Stimulated activated CD8-positive, alpha-beta memory T cell treated with anti-CD3 and anti-CD28 coated beads, Interleukin-15, amount 100 ng/mL, for 1 hour (primary cell): ENCODE data around the gene TPRG1.
A peak's percentile ranks its signal among the peaks of the same experiment; 100 is the strongest.
"Not testable (repeated sequence)": the region's sequence is repeated elsewhere in the genome, so short reads cannot be mapped to it uniquely, and the experiment has no call there.

Experiments
- DNase-seq: peaks from one replicate; pipeline ENCODE4 v3.0.0-alpha.2; 2020; ENCODE audit warnings: low read depth

The TPRG1 gene

DNA sequence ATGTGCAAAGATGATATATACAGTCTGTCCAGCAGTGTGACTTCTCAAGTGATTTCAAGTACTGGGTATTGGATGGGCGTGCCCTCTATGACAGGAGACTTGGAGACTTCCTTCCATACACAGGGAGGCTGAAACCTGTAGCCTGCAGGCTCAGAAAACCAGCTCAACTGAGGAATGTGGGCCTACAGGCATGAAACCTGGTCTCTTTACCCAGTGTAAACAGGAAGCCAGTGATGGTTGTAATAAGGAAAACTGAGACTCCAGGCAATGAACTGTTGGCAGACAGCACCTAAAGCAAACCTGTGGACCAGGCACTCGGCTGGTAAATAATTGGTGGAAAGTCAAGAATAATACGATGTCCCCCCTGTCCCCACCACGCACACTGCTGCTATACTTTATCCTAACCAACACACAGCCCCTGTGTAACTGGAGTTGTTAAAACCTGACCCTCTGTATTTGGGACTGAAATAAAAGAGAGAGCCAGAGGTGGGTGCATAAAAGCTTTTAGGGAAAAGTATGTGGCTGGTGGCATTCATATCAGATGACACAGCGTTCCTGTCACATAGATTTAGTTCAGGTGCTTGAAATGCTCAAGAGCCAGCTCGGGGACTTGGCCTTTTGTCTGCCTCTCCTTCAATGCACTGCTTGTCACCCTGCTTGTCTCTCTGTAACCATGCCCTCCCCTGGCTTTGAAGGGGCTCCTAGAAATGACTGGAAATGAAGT lies 144.7 kb downstream of the TPRG1 start:
- no peak for DNase-seq

DNA sequence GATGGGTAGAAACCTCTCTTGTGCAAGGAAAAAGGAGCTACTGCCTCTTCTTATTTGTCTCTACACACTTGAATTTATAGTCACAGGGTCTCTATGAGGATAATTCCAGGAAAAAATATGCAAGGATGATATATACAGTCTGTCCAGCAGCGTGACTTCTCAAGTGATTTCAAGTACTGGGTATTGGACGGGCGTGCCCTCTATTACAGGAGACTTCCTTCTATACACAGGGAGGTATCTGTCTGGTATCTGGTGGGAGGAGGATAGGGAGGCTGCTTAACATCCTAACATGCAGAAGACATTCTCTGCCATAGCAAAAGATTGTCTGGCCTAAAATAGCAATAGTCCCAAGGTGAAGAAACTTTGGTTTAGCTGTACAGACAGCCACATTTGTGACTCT lies 146.1 kb downstream of the TPRG1 start:
- no peak for DNase-seq

DNA sequence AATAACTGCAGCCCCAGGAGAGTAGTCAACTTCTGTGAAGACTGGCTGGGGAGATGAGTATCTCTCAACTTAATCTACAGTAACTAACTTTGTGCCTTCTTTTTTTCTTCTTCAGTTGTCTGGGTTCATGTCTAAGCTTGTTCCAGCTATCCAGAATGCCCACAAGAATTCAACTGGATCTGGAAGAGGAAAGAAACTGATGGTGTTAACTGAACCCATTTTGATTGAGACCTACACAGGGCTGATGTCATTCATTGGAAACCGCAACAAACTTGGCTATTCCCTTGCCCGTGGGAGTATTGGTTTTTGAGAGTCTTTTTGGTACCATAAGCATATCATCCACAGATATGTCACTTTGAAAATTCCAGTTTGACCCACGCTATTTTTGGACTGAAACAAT lies 148.7 kb downstream of the TPRG1 start:
- no peak for DNase-seq

DNA sequence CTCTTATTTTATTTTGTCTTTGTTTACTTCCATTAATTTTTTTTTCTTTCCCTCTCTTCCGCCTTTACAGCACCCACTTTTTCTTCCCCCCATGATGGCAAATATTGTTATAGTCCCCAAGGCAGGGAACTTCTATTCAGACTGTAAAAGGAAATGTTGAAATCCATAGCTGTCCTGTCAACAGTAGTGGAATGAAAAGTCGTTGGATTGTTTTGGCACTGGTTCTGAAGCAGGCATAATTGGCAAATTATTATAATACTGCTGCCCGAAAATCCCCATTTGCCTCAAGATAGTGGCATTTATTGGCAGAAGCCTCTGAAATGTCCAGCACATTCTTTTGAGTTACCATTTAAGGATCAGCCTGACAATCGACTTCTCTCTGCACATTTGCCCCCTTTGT lies 150.6 kb downstream of the TPRG1 start:
- DNase-seq, result no peak

DNA sequence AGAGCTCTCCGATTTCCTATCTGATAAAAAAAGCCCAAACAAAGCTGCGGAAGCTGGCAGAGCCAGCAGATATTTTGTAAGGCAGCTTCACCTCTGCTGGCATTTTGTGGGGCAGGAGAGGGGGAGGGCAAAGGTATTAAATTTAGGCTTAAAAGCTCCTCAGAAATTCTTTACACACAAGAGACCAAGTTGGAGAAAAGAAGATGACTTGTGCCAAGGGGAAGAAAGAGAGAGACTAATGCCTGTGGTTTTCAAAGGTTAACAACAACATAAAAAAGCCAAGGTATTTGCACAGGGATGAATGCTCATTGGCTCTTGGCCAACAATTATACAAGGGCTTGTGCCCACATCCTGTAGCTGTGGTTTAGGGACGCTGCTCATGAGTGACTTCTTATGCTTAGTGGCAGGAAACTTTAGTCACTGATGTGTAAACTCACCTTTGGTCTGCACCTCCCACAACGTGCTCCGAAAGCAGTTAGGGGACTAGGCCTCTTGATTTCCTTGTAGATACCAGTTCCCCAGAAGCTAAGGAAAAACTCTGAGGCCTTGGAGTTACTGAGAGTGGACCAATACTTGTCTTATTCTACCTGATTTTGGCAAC lies 152.9 kb downstream of the TPRG1 start:
- peak; percentile 56 for DNase-seq

DNA sequence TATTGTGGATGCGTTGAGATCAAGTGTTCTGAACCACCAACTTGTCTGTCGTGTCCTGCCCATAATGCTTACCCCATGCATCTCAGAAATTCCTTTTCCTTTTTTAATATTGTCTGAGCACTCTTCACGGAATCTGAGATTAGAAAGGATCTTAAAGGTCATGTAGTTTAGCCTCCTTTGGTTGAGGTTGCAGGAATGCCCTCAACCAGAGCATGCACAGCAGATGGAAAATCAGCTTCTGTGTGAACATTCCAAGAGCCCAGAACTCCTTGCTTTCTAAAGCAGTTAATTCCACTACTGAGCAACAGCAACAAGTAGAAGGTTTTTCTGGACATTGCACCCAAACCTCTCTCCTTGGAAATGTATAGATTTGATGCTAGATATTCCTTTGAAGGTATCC lies 153.7 kb downstream of the TPRG1 start:
- no peak for DNase-seq

DNA sequence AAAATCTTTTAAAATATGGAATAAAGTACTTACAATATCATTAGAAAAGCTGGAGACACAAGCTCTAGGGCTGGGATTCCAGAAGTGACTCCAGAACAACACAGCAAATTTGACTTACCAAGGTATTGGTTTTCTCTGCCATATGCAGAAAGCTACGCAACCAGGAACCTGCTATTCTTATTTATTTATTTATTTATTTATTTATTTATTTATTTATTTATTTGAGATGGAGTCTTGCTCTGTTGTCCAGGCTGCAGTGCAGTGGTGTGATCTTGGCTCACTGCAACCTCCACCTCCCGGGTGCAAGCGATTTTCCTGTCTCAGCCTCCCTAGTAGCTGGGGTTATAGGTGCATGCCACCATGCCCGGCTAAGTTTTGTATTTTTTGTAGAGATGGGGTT lies 157.9 kb downstream of the TPRG1 start:
- not testable (repeated sequence) for DNase-seq

DNA sequence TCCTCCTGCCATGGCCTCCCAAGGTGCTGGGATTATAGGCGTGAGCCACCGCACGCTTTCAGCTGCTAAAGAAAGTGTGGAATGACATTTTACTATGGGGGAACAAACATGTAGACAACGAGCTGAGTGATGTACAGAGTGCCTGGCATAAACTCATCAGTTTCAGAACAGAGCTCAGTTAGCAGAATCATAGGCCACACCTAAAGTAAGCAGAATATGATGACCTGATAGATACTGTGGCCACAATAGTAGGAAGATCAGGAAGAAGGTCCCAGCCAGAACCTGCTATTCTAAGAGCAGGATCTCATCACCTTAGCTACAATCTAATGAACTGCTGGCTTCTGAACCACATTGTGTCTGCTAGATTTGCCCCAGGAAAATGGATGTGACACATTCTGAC lies 158.3 kb downstream of the TPRG1 start:
- DNase-seq, result no peak

DNA sequence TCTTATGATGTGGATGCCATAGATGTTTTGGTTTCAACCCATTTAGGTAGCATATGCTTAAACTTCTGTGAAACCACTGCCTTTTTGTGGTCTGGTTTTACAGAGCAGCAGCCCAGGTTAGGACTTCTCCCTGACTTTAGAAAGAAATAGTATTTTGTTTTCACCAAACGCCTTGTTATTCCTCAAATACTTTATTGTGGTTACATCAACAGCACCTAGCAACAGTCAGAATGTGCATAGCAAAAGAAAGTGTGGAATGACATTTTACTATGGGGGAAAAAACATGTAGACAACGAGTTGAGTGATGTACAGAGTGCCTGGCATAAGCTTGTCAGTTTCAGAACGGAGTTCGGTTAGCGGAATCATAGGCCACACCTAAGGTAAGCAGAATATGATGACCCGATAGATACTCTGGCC lies 159.2 kb downstream of the TPRG1 start:
- no peak for DNase-seq

DNA sequence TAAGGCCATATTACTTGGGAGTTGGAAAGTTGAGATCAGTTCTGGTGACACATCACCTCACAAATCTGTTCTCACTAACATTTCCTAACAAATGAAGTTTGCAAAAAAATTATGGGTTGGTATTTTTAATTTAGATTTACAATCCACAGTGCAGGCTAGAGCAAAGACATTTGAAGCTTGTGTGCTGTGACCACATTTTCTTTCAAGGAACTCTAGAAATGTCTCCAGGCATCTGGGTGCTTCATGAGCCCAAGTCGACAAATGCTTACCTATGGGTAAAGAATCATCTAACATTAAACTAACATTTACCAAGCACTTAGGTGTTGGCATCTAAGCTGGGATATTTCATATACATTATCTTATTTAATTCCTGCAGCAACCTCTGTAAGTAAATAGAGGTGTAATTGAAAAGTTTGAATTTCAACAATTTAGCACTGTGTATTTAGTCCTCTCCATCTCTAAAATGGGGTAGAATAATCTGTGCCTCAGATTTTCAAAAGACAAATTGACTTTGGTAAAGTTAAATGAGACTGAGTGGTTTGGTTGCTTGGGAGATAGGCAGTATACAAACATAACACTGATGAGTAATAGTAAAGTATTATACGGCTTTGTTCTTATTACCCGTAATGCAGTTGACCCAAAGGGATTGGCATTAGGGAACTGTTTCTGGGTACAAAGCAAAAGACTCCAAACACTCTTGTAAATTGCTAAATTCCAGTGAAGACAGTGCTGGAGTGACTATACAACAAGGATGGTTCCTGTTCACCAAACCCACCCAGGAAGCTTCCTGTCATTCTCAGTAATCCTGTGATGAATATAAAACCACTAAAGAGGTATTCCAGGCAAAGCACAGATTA lies 162.5 kb downstream of the TPRG1 start:
- DNase-seq, result no peak

DNA sequence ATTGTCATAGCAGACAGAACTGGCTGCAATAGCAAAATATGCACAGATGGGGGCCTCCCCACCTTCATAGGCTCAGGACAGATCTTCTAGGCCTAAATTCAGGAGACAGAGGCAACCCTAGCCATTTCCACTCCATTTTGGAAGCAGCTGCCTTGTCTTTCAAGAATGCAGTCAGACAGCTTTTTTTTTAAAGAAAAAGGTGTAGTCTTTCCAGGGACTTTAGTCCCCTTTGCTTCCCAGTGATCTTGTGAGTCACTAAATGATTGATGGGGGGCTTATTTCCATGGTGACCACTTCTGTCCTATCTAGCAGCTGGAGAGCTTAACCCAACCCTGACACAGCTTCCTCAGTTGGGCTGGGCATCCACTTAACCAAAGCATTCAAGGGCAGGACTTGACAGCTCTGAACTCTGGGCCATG lies 165.9 kb downstream of the TPRG1 start:
- DNase-seq, result no peak

DNA sequence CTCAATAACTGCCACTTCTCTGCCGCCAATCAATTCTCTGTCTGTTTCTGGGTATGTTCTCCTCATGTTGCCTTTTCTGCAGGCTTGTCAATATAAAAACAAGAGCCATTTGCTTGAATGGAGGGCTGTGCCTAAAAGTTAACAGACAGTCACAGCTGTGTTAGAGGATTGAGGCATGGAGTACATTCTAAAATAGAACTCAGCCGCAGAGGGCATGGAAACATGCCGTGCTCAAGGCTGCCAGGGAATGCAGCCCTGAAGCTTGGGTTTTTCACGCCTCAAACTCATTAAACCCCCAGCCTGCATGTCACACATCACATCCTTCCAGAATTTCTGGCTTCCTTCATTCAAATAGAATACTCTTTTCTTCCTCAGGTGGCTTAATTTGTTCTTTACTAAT lies 166.6 kb downstream of the TPRG1 start:
- DNase-seq, result no peak

DNA sequence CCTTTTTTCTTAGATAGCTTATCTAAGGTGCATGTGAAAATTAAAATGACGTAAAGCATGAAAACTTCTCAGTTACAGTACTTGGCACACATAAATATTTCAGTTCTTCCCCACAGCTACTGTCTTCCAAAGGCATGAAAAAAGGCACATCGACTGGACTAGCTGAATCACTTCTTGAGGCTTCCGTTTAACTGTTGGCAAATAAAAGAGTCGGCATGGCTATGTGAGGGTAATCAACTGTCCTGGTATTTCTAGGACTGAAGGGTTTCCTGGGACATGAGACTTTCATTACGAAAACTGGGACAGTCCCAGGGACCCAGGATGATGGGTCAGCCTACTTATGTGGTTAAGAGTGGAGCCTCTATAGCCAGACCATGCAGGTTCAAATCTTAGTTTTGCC lies 168.2 kb downstream of the TPRG1 start:
- no peak for DNase-seq

DNA sequence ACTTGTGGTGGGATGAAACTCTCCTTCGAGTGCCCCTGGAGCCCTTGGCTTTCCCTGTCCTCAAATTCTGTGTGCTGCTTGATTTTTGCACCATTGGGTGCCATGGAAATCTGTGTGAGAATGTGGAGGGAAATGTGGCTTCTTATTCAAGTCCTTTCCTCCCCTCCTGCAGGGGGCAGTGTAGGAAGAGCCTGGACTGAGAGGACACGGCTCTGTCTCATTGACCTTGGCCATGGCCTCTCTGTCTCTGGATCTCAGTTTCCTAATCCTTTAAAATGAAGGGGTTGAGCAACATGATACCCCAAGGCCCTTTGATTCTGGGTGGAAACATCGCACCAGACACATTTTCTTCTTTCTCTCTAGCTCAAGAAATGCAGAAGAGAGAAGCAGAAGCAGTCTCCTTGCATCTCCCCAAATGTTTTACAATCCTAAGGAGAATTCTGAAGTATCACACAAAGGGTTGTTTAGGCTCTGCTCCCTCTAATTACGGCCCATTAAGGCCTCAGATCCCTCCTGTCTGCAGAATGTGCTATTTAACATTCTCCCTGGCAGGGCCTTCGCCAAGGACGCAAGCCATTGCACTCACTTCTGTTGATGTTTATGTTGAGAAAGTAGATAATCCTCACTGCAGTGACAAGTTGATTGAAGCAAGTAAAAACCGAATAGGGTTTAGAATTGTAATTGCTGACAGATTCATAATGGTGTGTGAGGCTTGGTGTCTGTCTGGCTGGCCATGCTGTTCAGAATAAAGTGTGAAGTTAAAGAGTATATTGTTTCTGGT lies 169.1 kb downstream of the TPRG1 start:
- DNase-seq, result no peak

DNA sequence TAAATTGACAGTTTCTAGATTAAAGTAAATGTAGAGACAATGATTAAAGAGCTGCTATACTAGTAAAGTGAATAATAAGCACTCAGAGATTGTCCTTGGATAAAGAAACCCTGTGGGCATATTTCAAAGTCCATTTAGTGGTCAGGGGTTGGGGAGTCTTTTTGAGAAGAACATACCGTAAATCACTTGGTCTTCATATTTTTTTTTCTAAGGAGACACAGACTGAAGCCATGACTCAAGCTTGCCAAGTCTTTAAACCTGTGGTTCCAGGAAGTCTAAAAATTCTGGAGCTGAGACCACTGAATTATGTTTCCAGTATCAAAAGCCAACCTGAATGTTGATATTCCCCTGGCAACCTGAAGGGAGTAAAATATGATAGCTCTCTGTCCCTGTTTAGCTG lies 171.0 kb downstream of the TPRG1 start:
- DNase-seq, result no peak

DNA sequence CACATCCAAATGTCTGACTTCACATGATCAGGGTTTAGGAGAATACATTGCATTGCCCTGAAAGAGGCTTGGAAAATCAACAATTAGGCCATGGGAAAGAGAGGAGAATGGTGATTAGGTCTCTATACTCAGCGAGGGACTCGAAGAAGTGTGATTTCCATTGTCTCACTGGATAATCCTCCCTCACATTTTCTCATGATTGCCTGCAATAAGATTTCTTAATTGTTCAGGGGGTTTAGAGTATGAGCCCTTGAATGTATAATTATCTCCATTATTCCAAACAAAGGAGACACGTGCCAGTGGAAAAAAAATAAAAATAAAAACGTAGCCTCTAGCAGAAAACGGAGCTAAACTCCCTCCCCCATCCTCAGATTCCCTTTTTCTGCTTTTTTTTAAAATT lies 173.2 kb downstream of the TPRG1 start:
- no peak for DNase-seq

DNA sequence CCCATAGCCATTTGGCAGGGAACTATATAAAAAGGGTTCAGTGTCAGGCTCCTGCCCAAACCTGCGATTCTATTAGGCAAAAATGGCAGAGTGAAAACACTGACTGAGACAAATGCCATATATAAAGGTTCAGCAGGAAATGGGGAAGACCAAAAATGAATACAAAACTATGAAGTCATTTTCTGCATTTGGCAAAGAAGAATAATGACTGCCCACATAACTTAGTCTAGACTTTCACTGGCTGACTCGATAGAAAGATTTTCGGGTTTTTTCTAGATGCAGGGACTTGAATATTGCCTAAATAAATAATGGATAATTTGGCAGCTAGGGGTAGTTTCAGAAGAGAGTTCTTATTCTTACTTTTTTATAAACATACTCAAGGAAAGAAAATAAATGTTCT lies 178.0 kb downstream of the TPRG1 start:
- DNase-seq, result no peak

DNA sequence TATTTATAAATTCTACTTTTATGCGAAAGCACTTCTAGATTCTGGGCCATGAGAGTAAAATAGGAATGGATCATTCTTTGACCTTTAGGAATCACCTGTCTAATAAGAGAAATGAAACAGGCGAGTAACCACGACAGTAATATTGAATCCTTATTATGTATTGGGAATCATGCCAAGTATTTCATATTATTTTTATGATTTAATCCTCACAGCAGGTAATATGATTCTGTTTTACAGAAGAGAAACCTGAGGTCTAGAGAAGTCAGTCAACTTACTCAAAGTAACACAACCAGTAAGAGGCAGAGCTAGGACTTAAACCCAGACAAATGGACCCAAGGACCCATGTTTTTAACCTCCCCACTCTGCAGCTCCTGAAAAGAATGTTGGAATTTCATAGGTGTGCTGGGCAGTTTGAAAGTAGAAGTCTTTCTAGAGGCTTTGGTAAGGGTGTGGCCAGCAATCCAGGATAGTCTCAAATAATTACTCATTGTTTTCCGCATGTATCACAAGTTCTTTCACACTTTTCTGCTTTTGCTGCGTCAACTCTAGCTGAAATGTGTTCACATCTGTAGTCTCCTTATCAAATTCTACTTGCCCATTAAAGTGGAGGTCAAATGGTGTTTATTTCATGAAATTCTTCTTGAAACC lies 181.7 kb downstream of the TPRG1 start:
- DNase-seq, result no peak

DNA sequence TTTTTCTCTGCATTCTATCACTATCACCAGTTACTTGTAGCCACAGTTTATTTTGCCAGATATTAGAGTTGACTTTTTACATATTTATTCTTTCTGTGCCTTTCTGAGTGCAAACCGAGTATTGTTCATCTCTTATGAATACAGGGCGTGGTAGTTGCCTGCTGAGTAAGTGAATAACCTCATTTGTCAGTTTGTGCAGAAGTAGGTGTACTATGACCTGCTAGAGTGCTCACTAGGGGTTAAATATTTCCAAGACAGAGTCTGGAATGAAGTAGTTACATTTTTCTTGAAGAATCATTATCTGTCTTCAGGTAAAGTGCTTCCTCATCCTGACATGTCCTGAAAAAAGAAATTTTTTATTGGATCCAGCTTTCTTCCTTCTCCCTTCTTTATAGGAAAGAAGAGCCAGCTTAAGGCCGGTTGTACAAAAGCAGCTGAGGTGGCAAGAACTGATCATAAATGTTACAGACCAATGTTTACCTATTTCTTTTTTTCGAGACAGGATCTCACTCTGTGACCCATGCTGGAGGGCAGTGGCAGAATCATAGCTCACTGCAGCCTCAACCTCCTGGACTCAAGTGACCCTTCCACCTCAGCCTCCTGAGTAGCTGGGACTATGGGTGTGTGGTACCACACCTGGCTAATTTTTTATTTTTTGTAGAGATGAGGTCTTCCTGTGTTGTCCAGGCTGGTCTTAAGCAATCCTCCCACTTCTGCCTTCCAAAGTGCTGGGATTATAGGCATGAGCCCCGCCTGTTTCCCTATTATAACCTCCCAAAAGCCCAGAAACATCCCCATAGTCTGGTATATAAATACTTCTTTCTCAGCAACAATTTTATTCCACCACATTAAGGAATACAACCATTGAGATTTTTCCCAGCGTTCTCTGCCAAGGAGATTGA lies 182.5 kb downstream of the TPRG1 start:
- no peak for DNase-seq

DNA sequence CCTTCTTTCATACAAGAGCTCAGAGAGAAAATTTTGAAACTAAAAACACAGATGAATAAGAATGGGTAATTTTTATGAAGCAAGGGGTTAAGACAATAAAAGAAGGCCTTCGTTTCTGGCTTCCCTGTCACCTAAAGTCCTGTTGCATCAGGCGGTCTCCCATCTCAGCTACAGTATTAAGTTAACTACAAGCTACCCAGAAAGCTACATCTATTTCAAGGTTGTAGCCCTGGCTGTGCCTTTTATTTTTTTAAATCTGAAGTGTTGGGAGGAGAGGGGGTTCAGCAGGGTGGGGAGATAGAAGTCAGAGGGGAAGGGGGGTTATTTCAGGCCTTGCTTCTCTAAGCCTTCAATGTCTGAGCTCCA lies 183.3 kb downstream of the TPRG1 start:
- DNase-seq, result no peak
